ENCODE data around the gene KBTBD2.
"Not testable (repeated sequence)": the region's sequence is repeated elsewhere in the genome, so short reads cannot be mapped to it uniquely, and the experiment has no call there.

DNA sequence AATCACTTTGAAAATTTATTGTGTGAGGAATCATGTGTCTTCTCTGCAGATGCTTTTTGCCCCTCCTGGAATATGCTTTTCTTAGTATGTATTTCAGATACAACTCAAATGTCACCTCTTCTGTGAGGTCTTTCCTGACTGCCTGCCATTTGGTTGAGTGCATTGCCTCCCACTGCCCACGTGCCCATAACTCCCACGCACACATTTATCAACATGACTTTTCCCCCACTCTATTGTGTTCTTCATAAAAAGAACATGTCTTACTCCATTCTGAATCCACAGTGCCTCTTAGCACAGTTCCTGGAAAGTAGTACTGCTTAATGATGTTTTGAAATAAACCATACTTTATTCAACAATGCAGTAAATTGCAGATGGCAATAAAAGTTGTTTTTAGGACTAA is 42.9 kb downstream of the KBTBD2 start:
- TF ChIP-seq POLR2A (IDR thresholded peaks at IDR 0.05), result not testable (repeated sequence)
- TF ChIP-seq, protein P1, sequence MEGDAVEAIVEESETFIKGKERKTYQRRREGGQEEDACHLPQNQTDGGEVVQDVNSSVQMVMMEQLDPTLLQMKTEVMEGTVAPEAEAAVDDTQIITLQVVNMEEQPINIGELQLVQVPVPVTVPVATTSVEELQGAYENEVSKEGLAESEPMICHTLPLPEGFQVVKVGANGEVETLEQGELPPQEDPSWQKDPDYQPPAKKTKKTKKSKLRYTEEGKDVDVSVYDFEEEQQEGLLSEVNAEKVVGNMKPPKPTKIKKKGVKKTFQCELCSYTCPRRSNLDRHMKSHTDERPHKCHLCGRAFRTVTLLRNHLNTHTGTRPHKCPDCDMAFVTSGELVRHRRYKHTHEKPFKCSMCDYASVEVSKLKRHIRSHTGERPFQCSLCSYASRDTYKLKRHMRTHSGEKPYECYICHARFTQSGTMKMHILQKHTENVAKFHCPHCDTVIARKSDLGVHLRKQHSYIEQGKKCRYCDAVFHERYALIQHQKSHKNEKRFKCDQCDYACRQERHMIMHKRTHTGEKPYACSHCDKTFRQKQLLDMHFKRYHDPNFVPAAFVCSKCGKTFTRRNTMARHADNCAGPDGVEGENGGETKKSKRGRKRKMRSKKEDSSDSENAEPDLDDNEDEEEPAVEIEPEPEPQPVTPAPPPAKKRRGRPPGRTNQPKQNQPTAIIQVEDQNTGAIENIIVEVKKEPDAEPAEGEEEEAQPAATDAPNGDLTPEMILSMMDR (IDR thresholded peaks at IDR 0.05), result not testable (repeated sequence)

Data from uterus (tissue), 2 donors.